ENCODE measurements around the gene SYP. TPM values are rescaled to one million over a fixed set of nuclear protein-coding genes. Genes with fewer than 3 reads are reported as not detected.

SYP gene
- total RNA-seq, 1 donor from 2014 or later = 1.8 TPM

DNA sequence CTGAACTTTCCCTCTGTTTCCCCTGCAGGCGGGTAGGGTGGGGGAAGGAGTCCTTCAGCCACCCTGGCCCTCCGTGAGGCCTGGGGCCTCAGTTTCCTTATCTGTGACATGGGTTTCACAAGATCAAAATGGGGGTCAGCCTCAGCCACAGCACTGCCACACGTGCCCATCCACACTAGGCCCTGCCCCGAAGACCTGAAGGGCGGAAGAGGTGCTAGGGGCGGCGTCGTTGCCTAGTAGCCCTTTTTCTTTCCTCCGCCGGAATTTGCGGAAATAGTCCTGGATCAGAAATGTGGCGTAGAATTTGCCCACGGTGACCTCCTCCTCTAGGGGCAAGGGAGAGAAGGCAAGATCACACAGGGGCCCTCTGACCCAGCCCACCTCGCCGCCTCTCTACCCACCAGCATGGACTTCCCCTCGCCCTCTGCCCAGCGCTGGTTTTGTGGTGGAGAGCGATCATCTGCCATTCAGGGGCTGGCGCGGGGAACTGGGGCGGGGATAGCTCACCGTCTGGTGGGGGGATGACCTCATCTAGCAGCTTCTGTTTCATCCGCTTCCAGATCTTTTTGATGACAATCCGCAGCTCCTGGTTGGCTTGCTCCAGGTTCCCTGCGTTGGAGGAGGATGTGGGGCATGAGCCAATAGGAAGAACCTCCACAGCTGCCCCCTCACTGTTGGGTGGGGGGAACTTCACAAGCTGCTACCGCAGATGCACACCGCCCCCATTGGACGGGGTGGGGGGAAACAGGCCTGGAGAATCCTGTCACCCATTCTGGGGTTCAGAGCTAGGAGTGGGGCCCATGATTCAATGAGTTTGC lies 9.7 kb upstream of the SYP start:
- Mint-ChIP-seq H3K36me3 (ENCODE audit: low read depth, unreplicated experiment) (no peaks in the 10 kb centered on the region), H3K9me3 (ENCODE audit: unreplicated experiment) (no peaks in the 10 kb centered on the region), H3K4me1 (ENCODE audit: unreplicated experiment) (no peaks in the 10 kb centered on the region), H3K4me3 (ENCODE audit: unreplicated experiment) (no peak overlapping the region), H3K27ac (ENCODE audit: unreplicated experiment) (no peak overlapping the region), H3K27me3 (ENCODE audit: unreplicated experiment) (peaks cover 3% of the 10 kb centered on the region)
- DNase-seq (ENCODE audit: low spot score) = no peak
- TF ChIP-seq, protein P1, sequence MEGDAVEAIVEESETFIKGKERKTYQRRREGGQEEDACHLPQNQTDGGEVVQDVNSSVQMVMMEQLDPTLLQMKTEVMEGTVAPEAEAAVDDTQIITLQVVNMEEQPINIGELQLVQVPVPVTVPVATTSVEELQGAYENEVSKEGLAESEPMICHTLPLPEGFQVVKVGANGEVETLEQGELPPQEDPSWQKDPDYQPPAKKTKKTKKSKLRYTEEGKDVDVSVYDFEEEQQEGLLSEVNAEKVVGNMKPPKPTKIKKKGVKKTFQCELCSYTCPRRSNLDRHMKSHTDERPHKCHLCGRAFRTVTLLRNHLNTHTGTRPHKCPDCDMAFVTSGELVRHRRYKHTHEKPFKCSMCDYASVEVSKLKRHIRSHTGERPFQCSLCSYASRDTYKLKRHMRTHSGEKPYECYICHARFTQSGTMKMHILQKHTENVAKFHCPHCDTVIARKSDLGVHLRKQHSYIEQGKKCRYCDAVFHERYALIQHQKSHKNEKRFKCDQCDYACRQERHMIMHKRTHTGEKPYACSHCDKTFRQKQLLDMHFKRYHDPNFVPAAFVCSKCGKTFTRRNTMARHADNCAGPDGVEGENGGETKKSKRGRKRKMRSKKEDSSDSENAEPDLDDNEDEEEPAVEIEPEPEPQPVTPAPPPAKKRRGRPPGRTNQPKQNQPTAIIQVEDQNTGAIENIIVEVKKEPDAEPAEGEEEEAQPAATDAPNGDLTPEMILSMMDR (IDR thresholded peaks at IDR 0.05; ENCODE audit: unreplicated experiment) = no peak

DNA sequence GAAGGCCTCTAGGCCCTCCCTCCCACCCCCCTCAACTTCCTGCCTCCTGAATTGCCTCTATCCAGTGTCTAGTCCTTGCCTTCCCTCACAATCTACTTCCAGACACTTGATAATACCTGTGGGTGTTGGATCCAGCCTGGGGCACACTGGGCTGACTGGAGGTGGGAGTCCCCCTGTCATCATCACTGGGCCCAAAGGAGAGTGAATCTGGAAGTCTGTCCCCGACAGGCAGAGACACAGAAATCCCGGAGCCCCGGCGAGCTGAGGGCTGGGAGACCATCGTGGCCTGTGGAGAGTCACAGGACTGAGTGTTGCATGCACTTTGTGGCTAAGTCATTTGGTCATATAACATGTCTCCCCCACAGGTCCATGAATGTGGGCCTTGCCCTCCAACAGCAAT lies 8.4 kb upstream of the SYP start:
- no peak overlapping the region for H3K4me3 Mint-ChIP-seq (ENCODE audit: unreplicated experiment)
- no peaks in the 10 kb centered on the region for H3K36me3 Mint-ChIP-seq (ENCODE audit: low read depth, unreplicated experiment)
- TF ChIP-seq, protein P1 (IDR thresholded peaks at IDR 0.05; ENCODE audit: unreplicated experiment) = no peak
- DNase-seq (ENCODE audit: low spot score) = no peak
- peaks cover 6% of the 10 kb centered on the region for H3K27me3 Mint-ChIP-seq (ENCODE audit: unreplicated experiment)
- no peaks in the 10 kb centered on the region for H3K9me3 Mint-ChIP-seq (ENCODE audit: unreplicated experiment)
- H3K4me1 Mint-ChIP-seq (ENCODE audit: unreplicated experiment) = no peaks in the 10 kb centered on the region
- no peak overlapping the region for H3K27ac Mint-ChIP-seq (ENCODE audit: unreplicated experiment)

DNA sequence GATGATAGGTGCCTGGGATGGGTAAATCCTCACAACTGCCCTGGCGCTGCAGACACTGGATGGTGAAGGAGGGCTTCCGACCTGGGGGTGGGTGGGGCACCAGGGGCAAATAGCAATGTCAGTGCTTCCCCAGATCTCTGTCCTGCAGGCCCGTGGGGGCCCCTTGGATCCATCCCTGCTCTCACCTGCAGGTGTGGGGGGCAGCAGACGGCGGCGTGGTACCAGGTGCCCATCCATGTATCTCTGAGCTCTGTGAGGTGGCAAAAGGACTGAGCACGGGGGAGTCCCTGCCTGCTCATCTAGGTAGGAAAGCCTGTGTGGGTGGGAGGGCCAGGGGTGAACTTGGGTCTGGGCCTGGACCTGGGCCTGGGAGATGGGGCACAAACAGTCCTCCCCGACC lies 6.5 kb upstream of the SYP start:
- Mint-ChIP-seq H3K4me3 (ENCODE audit: unreplicated experiment) (no peak overlapping the region), H3K27me3 (ENCODE audit: unreplicated experiment) (peaks cover 2% of the 10 kb centered on the region), H3K4me1 (ENCODE audit: unreplicated experiment) (peaks cover 2% of the 10 kb centered on the region), H3K36me3 (ENCODE audit: low read depth, unreplicated experiment) (no peaks in the 10 kb centered on the region), H3K9me3 (ENCODE audit: unreplicated experiment) (no peaks in the 10 kb centered on the region), H3K27ac (ENCODE audit: unreplicated experiment) (no peak overlapping the region)
- TF ChIP-seq, protein P1 (IDR thresholded peaks at IDR 0.05; ENCODE audit: unreplicated experiment) = no peak
- DNase-seq (ENCODE audit: low spot score) = no peak

DNA sequence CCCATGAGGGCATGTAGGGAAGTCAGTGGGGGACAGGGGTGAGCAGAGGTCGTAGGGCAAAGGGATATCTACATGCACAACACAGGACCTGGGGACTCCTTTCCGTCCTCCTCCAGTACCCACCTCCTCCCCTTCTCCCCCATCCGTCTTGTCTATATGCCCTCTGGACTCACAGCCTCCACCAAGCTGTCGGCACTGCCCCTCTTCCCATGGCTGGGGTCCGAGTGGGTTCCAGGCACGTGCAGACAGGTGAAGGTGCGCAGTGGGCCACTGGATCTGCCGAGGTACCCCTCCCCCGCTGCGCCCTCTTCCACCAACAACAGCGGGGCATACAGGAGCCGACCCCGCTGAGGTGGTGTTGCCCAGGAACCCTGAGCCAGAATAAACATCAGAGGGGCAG lies 5.5 kb upstream of the SYP start:
- Mint-ChIP-seq H3K27ac (ENCODE audit: unreplicated experiment) (no peak overlapping the region), H3K9me3 (ENCODE audit: unreplicated experiment) (no peaks in the 10 kb centered on the region), H3K36me3 (ENCODE audit: low read depth, unreplicated experiment) (no peaks in the 10 kb centered on the region), H3K27me3 (ENCODE audit: unreplicated experiment) (peaks cover 2% of the 10 kb centered on the region), H3K4me1 (ENCODE audit: unreplicated experiment) (peaks cover 5% of the 10 kb centered on the region), H3K4me3 (ENCODE audit: unreplicated experiment) (no peak overlapping the region)
- no peak for DNase-seq (ENCODE audit: low spot score)
- TF ChIP-seq, protein P1 (IDR thresholded peaks at IDR 0.05; ENCODE audit: unreplicated experiment) = no peak

DNA sequence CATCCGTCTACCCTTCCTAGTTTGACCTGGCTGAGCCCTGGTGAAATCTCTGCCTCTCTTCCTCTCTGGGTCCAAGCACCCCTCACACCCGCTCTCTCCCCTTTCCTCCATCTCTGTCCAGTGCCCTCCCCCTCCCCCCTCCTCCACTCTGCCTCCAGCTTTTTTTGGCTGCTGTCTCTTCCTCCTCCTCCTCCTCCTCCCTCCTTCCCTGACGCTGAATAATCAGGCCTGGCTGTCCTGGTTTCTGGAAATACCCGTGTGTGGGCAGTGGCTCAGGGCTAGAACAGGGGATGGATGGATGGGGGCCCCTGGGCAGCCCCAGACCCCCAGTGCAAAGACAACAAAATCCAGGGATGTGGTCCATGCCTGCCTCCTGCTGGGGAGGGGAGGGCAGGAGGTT lies 4.7 kb upstream of the SYP start:
- Mint-ChIP-seq H3K9me3 (ENCODE audit: unreplicated experiment) (no peaks in the 10 kb centered on the region), H3K36me3 (ENCODE audit: low read depth, unreplicated experiment) (no peaks in the 10 kb centered on the region), H3K4me3 (ENCODE audit: unreplicated experiment) (no peak overlapping the region), H3K27ac (ENCODE audit: unreplicated experiment) (no peak overlapping the region), H3K27me3 (ENCODE audit: unreplicated experiment) (peaks cover 2% of the 10 kb centered on the region), H3K4me1 (ENCODE audit: unreplicated experiment) (peaks cover 5% of the 10 kb centered on the region)
- no peak for DNase-seq (ENCODE audit: low spot score)
- TF ChIP-seq, protein P1 (IDR thresholded peaks at IDR 0.05; ENCODE audit: unreplicated experiment) = no peak

Data from endothelial cell (in vitro differentiated cells).